Erythroblast (primary cell): ENCODE measurements around the gene PSMB1.

ENCODE experiments used
- GATA1 ChIP-seq: IDR thresholded peaks from 2 replicates; pipeline ENCODE4 v1.6.1; 2011; ENCODE audit warnings: low read depth, mild to moderate bottlenecking, control low read depth, low read length, moderate library complexity
- POLR2A ChIP-seq: IDR thresholded peaks from 2 replicates; pipeline ENCODE4 v1.6.1; 2011; ENCODE audit warnings: mild to moderate bottlenecking, low read length

DNA sequence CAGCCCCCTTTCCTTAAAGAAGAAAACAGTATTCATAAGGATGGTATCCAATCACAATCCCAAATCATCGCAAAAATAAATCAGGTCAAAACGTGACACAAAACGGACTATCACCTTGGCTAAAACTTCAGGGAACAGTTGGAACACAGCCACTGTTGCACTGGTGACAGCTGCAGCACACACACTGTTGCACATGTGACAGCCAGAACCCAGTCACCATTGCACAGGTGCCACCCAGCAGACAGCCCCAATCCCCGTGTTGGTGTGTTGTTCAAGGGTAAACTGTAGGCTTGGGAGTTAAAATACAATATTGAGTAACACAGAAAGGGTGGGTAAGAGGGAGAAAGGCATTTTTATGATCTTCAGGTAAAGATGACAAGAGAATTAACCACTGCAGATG is 15.8 kb downstream of the PSMB1 start:
- TF ChIP-seq POLR2A (no peak), GATA1 (no peak)
